Embryonic facial prominence (tissue), 1 donor: Measurements from ENCODE around the gene SPRING1.

Experiments
- DNase-seq: peaks from one replicate; pipeline ENCODE4 v3.0.0-alpha.2; 2016; ENCODE audit errors: extremely low spot score

SPRING1 gene

DNA sequence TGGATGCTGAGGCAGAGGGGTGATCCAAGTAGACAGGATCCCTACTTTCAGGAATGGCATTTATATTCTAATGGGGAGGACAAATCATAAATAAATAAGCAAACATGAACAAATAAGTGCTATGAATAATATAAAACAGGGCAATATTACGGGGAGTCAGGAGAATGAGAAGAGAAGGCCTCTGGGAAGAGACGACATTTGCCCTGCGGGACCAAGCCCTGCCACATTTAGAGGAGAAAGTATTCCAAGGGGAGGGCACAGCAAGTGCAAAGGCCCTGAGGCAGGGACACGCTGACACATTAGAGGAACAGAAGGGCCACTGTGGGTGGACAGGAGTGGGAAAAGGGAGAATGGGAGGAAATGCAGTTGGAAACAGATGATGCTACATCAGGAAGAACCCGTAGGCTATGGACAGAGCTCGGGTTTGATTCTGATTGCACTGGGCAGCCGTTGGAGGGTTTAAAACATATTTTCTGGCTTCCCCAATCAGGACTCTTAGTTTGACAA lies 1.6 kb upstream of the SPRING1 start:
- DNase-seq, result no peak

DNA sequence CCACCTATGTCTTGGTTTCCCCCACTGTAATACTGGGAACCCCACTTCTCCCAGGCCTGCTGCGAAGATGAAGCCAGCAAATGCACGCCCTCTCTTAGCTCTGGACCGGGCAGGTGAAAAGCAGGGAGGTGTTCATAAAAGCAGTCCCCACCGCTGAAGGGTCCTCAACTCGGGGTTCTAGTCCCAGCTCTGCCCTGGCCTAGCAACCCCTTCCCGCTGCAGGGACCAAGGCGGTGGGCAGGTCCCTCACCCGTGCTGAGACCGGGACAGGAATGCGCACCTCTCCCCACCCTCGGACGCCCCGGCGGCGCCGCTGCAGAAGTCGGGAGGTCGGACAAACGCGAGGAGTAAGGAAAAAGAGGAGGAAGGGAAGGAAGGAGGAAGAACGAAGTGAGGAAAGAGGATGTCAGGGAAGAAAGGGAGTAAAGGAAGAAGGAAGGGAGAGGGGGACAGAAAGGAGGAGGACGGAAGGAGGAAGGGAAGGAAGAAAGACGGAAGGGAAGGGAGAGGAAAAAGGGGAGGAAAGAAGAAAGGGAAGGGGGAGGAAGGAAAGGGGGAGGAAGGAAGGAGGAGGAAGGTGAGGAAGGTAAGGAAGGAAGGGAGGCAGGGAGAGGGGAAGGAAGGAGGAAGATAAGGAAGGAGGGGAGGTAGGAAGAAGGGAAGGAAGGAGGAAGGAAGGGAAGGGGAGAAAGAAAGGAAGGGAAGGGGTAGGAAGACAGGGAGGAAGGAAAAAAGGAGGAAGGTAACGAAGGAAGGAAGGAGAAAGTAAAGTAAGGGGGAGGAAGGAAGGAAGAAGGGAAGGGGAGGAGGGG lies 701 bp downstream of the SPRING1 start:
- DNase-seq, result no peak

DNA sequence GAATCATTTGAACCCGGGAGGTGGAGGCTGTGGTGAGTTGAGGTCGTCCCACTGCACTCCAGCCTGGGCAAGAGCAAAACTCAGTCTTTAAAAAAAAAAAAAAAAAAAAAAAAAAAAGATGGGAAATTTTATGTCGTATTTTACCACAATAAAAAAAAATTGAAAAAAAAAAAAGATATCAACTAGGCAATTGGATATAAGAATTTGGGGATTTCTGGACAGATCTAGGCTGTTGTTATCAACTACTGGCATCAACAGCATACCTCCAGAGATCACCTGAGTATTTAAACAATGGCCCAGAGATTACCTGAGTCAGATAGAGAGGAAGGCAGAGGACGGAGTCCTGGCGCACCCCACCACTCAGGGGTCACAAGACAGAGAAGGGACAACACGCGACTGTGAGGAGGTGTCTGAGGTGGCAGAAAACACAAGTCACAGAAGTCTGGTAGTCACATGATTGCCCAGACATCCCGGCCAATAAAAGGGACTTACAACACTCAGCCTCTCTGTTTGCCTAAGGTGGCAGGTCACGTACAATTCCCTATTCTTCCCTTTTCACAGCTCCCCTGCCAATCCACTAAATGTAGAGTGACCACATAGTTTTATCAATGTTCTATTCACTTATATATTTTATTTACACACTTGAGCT lies 1.8 kb downstream of the SPRING1 start:
- DNase-seq, result no peak

DNA sequence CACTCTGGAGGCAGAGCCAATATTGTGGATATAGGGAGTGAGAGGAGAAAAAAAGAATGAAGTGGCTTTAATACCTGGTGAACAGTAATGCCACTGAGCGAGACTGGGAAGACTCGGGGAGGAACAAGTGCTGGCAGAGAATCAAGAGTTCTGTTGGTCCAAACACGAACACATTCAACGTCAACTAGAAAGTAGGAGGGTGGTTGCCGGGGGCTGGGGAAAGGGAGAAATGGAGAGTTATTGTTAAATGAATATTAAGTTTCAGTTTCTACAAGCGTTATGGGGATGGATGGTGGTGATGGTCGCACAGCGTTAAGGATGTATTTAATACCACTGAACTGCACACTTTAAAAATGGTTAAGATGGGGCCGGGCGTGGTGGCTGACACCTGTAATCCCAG lies 2.8 kb downstream of the SPRING1 start:
- DNase-seq, result no peak

DNA sequence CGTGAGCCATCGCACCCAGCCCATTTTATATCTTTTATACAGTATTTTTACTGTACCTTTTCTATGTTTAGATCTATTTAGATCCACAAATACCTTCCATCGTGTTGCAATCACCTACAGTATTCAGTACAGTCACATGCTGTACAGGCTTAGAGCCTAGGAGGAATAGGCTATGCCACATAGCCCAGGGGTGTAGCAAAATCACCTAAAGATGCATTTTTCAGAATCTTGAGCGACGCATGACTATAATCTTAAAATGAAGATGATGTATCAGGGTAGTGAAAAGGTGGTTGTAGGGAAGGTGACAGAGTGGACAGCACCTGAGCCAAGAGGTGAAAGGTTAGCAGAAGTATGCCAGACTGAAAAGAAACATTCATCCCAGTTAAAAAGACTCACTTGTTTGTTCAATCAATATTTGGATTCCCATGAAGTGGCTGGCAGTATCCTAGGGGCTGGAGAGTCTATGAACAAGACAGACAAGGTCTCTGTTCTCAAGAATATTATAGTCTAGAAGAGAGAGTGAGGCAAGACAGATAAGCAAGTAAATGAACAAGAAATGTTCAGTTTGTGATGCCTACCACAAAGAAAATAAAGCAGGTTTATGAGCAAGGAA lies 3.6 kb downstream of the SPRING1 start:
- no peak for DNase-seq

DNA sequence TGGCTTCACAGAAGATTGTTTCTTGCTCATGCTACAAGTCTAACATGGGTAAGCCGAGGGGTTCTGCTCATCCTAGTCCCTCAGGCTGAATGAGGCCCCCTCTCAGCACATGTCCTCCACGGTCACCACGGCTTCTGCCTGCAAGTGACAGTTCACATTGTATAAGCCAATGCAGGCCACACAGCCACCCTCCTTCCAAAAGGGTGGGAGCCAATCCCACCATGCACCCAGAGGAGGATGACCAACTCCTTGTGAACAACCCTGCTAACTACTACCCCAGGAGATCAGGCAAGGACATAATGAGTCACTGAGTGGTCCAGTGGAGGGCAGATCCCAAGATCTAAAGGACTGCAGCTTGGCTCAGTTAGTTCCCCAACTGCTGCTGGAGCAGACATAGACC lies 6.1 kb downstream of the SPRING1 start:
- DNase-seq, result no peak

DNA sequence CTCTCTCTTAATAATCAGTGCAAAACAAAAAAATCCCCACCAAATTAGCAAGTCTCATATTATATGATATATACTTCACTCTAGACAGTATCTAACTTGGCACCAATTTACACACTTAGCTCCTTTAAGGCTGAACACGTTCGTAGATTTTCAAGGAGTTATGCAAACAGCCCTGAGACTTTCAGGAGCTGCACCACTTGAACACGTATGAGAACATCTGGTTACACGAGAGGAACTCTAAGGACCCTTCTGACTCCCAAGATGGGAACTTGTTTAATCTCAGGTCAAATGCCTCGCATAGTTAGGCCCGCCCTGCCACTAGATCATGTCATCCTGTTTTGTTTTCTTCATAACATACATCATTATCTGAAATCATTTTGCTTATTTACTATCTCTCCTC lies 10.0 kb downstream of the SPRING1 start:
- no peak for DNase-seq

DNA sequence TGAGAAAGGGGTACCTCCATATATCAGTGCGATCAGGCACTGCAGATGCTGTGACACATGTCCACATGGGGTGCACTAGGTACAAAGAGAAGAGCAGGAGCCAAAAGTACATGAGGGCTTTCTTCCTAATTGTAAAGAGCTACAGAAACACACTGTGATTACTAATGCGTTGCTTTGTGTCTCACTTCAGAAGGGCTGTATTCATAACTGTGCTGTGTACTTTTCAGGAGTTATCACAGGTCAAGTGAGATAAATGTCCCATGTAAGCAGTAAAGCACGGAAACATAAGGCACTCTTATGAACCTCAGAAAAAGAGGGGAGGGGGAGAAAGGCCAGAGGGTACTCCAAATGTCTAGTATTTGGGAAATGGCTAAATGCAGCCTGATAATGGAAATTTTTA lies 10.6 kb downstream of the SPRING1 start:
- DNase-seq, result no peak

DNA sequence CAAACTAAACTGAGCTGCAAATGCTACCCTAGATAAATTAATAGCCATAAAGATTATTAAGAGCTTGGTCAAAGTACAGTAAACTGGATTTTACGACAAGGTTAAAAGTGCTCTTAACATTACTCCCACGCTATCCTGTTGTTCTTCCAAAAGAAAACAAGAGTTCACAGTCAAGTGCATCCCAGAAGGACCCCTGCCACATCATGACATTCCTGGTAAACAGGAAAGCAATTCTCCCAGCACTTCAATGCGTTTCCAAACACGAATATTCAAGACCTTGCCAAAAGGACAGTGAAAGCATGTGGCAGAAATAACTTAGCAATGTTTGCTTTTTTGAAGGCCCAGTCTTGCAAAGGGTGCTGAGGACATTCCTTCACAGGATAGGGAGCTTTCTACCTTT lies 11.2 kb downstream of the SPRING1 start:
- DNase-seq, result no peak

DNA sequence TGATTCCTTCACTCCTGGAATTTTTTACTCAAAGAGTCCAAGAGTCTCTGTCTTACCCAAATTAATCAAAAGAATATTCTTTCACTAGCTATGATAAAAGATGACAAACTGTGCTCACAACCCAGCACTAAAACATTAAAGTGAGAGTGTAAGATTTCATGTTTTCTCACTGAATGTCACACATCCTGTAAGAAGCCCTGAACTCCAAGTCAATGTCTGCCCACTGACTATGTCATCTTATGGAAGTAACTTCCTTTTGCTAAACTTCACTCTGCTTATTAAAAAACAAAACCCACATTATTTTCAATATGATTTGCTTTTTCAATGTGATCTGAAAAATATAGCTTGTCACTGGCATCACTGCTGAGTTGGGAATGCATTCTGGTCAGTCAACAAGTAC lies 15.6 kb downstream of the SPRING1 start:
- no peak for DNase-seq

DNA sequence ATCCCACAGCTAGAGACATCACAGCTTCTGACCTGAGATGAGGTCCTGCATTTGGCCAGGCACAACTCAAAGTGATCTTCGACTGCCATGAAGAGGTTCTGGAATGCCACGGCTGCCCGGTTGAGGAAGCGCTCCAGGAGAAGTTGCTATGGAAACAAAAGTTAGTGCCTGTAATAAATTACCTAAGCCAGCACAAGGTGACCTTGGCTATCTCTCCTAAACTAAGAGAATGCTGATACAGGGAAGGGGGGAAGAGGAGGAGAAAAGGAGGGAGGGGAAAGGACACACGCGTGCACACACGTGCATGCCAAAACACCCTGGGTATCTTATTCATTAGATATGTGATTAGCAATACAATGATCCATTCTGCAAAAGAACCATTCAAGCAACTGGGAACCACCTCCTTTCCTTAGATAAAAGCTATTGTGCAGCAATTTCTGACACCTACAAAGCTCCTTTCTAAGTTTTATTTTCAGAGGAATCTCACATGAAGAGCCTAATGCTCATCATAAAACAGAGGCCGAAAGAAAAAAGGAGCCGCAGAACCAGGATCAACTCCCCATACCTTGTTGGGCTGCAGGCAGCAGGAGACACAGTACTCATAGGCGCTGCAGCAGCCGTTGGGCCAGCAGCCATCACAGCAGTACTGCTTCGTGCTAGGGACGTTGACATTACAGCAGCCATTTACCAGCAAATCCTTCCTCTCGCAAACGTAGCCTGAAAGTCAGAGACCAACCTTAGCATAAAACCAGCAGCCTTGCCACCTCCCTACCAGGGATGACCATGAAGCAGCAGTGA lies 17.9 kb downstream of the SPRING1 start:
- DNase-seq, result no peak

DNA sequence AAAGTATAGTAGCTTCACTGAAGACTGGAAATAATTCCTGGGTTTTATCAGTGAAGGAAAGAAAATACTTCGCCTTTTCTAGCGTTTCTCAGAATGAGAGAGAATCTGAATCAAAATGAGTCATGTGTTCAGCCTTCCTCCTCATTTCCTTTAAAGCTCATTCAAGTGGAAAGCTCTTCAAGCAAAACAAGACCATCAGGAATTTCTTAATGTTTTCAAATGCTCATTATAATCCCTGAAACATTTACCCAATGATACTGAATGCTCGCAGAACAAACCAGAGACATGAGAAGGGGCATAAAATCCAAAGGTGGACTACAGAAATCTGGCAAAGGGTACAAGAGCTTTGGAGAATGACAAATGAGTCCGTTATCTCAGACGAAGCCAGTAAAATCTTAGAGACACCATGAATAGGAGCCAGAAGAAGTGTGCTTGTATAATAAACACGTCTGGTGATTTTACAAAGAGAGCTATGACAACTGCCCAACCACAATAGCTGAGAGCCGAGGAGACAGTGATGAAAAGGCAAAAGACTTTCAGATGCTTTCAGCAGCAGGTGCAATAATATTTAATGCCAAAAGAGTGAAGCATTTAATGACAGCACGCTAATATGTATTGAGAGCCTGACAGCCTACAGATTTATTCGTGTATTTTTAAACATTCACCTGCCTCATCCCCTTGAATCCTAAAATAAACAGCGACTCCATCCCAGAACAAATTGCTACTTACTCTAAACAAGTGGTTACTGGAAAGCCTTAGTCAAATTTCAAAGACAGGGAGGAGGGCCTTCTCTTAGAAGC lies 19.0 kb downstream of the SPRING1 start:
- no peak for DNase-seq

DNA sequence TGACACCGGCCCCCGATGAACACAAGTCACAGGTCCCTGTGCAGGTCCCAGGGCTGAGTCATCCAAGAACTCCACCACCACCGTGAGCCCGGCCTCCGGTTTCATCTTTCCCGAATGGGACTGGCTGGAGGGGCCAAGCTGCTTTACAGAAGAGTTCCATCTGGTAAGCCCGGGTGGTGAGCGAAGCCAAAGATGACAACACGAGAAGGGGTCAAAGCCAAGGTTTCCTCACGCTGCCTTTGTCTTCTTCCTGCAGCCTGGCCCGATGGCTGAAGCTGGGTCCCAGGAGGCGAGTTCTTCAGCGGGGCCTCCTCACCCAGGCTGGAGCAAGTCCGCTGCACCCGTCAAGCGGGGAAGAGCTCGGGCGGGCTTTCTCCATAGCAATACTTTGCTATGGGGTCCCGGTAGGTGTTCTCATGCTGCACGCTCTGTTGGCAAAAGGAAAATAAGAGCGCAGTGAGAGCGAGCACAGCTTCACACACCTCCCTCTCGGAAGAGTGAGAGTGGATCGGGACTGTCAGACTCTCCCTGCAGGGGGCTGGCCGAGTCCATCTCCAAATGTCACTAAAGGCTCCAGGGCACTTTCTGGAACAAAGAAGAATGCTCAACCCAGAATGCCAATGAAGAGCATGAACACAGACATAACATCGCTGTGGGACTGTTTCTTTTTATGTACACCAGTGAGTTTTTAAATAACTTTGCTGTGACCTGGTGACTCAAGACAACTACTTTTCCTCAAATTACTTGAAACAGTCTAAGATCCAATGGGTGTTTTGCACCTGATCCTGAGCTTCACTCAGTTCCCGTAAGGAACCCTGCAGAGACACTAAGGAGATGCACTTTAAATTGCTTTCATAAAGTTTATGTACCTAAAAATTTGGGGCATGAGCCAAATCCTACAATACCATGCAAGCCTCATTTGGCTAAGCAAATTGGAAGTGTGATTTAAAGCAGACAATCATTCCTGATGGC lies 20.1 kb downstream of the SPRING1 start:
- DNase-seq, result no peak

DNA sequence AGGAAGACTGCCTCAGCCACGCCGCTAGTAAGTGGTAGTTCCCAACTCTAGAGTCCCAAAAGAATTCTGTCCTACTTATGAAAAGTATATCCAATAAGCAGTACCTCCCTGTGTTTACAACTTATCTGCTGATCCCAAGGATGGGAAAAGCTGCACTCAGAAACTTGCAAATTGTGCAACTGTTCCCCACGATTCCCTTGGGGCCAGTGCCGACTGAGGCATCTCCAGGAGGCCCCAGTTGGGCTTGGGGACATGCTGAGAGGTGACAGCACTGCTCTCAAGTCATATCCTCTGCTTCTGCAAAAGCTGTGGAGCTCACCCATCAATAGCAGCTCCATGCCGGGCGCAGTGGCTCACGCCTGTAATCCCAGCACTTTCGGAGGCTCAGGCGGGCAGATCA lies 23.7 kb downstream of the SPRING1 start:
- DNase-seq, result no peak

DNA sequence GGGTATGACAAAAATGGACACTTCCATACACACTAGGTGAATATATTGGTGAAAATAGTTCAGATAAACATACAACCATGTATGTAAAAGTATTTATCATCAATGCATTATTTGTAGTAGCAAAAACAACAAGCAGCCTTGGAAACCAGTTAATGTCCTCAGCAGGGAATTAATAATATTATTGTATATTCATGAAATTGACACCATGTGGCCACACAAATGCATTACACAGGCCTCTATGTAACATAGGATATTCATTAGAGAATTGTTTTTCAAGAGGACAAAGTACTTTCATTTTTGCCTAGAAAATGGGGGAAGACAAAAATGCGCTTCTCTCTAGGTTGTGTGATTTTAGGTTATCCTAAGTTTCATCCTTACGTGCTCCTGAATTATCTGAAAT lies 24.3 kb downstream of the SPRING1 start:
- DNase-seq, result no peak

DNA sequence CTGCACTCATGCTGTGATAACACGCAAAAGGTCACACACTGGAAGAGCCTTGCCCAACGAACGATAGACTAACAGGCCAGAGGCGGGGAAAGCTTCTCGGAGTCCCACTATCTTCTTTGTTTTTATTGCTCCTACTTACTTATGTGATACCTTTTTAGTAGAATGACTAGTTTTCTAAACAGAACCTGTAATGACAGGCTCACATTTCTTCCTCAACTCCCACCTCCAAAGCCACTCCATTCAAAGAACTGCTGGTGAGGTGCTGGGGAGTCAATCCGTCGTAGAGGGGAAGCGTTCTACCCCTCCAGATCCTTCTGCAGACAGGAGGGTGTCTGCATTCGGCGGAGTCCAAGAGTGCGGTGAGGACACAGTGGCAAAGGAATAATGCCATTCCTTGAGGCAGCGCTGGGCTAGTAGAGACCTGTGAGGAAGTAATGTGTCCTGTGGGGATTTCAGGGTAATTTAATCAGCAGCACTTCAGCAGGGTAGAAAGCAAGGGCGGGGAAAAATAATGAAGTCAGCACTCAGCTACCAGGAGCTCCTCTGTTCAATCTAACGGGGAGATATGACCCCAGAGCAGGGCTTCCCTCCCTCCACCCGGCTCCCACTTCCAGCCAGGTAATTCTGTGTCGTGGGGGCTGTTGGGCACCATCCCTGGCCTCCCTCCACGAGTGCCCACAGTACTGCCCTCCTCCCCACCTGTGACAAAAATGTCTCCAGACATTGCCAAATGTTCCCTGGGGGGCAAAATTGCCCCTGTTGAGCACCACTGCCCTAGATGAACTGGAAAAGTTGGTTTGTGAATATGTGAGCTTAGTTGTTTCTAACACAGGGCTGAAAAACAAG lies 25.2 kb downstream of the SPRING1 start:
- no peak for DNase-seq

DNA sequence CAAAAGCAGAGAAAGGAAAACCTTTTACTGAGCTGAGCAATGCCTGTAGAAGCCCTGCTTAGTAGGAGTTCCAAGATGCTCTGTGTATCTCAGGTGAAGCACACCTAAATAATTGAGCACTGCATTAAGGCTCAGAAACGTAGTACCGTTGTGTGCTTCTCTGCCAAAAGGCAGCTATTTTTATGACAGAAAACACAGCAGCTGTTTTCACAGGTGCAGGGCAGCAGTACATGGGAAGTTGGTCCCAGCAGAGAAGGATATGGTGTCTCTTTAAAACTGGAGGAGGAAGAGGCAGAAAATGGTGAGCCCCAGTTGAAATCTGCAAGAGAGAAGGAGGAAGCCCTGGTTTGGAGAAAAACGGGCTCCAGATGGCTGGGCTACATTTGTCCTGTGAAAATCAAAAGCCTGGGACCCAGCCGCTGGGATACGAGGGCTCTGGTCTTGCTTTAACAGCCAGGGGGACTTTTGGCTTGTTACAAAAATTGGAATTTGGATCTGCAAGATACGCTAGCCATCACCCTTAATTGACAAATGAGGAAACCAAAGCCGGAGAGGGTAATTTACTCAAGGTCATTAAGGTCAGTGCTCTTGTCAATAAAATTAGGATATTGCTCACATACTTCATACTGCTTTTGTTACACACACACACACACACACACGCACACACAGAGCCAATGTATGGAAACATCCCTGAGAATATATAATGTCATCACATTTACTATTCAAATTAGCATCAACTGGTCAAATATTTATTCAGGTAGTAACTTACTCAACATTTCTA lies 27.3 kb downstream of the SPRING1 start:
- no peak for DNase-seq

DNA sequence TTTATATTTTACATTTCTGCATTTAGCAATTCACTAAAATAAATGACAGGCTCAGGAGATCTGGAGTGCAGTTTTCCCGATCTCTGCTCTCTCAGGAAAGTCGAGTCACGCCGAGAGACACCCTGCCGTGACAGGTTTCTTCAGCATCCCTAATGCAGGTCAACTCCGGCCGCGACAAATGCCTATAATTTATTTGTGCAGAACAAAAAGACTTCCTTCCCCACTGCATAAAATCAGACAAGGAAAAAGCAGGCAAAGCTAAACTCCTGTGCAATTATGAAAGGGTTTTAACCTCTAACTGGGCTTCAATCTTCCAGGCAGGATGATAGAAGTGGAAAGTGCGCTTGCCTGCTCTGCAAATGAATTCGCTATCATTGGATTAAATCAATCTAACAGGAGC lies 28.1 kb downstream of the SPRING1 start:
- no peak for DNase-seq
